Coronary artery (tissue), 2 donors: Measurements from ENCODE around the gene HPSE2.

Source experiments
- DNase-seq: peaks from one replicate; pipeline ENCODE4 v3.0.0-alpha.2; 2017; ENCODE audit warnings: low spot score
- H3K27ac ChIP-seq, 2 donors: fragments of 200-600 bp; sonication (generic); one replicate each; pipeline ENCODE4 v1.5.1; 2016 to 2019
- H3K4me3 ChIP-seq: fragments of 200-600 bp; sonication (generic); 2 replicates; pipeline ENCODE4 v1.5.1; 2016; ENCODE audit warnings: mild to moderate bottlenecking, moderate library complexity
- TF ChIP-seq, protein P1 (sequence below): fragments of 200-600 bp; sonication (generic); IDR thresholded peaks from one replicate; pipeline ENCODE4 v1.5.1; 2019; ENCODE audit warnings: antibody characterized with exemption

HPSE2 gene

DNA sequence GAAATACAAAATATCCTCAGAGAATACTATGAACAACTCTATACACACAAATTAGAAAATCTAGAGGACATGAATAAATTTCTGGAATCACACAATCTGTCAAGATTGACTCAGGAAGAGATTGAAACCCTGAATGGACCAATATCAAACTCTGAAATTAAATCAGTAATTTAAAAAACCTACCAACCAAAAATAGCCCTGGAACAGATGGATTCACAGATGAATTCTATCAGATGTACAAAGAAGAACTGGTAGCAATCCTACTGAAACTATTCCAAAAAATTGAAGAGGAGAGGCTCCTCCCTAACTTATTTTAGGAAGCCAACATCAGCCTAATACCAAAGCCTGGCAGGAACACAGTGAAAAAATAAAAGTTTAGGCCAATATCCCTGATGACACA lies 190.0 kb downstream of the HPSE2 start:
- TF ChIP-seq, protein P1, sequence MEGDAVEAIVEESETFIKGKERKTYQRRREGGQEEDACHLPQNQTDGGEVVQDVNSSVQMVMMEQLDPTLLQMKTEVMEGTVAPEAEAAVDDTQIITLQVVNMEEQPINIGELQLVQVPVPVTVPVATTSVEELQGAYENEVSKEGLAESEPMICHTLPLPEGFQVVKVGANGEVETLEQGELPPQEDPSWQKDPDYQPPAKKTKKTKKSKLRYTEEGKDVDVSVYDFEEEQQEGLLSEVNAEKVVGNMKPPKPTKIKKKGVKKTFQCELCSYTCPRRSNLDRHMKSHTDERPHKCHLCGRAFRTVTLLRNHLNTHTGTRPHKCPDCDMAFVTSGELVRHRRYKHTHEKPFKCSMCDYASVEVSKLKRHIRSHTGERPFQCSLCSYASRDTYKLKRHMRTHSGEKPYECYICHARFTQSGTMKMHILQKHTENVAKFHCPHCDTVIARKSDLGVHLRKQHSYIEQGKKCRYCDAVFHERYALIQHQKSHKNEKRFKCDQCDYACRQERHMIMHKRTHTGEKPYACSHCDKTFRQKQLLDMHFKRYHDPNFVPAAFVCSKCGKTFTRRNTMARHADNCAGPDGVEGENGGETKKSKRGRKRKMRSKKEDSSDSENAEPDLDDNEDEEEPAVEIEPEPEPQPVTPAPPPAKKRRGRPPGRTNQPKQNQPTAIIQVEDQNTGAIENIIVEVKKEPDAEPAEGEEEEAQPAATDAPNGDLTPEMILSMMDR, result no peak
- no peak overlapping the region for H3K27ac ChIP-seq
- DNase-seq, result no peak
- H3K4me3 ChIP-seq, result no peak overlapping the region

DNA sequence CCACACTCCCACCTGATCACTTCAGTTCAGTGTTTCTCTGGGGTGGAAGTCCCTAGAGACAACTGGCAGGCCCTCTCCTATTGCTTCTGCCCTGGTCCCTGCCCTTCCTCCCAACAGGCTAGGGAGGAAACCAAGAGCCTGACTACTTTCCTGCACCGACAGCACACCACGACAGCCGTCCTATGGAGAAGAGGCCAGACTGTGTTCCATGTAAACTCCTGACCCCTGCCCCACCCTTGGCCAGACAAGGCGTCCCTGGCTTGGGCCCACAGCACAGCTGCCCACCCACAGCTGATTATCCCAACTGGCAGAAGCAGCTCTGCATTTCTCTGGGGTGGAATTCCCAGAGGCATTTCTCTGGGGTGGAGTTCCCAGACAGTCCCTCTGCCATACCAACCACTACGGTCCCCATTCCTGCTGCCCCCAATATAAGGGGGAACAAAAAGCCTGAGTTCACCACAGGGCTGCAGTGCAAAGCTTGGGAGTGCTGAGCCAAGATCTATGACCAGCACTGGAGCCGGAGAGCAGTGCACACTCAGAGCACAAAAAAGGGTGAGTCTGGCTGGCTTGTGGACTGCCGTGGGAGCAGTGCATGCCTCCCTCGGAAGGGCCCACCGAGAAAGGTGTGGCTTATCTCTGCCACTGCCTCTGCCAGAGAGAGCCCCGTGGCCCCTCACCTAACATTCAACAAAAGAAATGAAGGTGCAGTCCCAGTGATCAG lies 193.4 kb downstream of the HPSE2 start:
- H3K4me3 ChIP-seq, result no peak overlapping the region
- TF ChIP-seq, protein P1, result no peak
- DNase-seq, result no peak
- no peak overlapping the region for H3K27ac ChIP-seq

DNA sequence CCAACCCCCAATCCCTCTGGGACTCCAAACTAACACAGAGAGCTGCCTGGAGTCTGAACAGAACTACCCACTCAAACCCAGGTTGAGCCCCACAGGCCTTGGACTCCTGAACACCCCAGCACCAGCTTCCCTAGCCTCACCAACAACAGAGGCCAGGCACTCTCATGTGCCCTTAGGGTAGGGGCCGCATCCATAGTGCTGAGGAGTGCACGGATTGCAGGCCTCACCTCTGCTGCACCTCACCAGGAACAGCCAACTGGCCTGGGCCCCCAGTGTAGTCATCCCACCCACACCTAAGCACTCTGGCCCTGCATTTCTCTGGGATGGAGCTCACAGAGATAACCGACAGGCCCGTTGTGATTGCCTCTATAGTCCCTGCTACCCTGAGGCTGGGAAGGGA lies 194.2 kb downstream of the HPSE2 start:
- TF ChIP-seq, protein P1, result no peak
- H3K4me3 ChIP-seq, result no peak overlapping the region
- no peak for DNase-seq
- H3K27ac ChIP-seq, result no peak overlapping the region

DNA sequence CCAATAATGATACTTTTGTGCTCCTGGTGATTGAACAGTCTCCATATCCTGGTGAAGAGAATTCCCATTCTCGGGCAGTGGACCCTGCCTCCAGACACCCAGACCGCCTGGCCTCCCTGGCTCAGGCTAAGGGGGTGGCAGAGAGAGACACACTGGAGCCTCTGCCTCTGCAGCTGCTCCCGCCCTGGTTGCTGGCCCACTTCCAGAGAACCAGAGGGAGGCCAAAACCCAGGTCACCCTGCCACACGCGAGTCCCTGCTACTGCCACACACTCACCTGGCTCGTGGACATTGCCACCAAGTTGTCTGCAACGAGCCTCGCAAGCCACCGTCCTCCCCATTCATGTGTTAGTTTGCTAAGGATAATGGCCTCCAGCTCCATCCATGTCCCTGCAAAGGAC lies 221.8 kb downstream of the HPSE2 start:
- H3K27ac ChIP-seq, result no peak overlapping the region
- TF ChIP-seq, protein P1, result no peak
- no peak for DNase-seq
- H3K4me3 ChIP-seq, result no peak overlapping the region

DNA sequence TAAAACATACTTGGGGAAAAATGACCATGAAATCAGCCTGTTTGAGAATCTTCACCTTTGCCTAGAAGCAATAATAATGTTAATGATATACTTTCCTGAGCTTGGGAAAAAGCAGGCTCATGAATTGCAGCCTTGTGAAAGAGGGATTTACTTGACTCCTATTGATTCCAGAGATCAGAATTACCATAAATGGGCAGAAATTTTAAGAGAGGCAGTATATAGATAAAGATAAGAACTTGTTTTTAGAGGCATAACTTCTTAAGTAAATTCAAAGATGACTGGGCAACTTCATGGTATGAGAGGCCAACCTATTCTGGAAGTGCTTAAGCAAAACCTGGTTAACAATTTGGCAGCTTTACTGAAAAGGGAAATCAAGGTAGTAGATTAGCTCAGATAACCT lies 225.4 kb downstream of the HPSE2 start:
- H3K27ac ChIP-seq, result no peak overlapping the region
- TF ChIP-seq, protein P1, result no peak
- H3K4me3 ChIP-seq, result no peak overlapping the region
- DNase-seq, result no peak

DNA sequence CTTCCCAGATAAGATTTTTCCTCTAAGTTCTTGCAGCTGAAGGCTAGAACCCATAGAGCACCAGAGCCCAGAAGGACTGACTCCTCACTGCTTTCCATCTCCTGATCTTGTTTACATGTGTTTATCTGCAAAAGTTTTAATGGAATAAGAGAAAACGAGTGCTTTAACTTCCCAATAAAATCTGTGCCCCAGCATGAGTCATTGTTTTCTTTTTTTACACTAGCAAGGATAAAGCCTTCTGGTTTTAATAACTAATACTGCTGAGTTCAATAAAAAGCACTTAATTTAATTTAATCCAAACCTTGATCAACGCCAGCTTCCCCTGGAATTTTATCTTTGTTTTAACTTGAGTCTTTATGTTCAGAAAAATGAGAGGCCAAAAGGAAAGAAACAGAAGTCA lies 227.6 kb downstream of the HPSE2 start:
- DNase-seq, result no peak
- H3K4me3 ChIP-seq, result no peak overlapping the region
- TF ChIP-seq, protein P1, result no peak
- H3K27ac ChIP-seq, result no peak overlapping the region

DNA sequence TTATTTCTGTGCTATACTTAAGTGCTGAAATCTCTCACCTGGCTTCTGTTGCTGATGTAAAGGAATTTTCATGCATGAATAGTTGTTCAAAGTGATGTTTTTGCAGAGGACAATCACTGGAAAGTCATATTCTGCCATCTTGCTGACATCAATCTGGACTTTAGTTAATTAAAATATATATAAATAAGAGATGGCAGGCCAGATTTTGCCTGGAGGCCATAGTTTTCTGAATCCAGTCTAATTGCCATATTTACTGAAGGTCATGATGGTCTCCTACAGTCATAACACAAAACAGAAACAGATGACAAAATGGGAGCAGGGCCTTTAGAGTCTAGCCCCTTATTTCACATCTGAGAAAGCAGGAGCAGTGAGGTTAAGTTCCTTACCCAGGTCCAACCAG lies 228.2 kb downstream of the HPSE2 start:
- H3K4me3 ChIP-seq, result no peak overlapping the region
- no peak for DNase-seq
- TF ChIP-seq, protein P1, result no peak
- no peak overlapping the region for H3K27ac ChIP-seq
